Choroid plexus epithelial cell (primary cell): ENCODE results near the gene GRIA3.

Source experiments
- DNase-seq: peaks from one replicate; pipeline ENCODE4 v3.0.0-alpha.2; 2010; ENCODE audit warnings: low read depth
- H3K4me3 ChIP-seq: 2 replicates; pipeline ENCODE4 v1.5.1; 2011; ENCODE audit warnings: low read depth, mild to moderate bottlenecking, control low read depth, low read length, moderate library complexity
- CTCF ChIP-seq: conservative IDR thresholded peaks from 2 replicates; pipeline ENCODE4 v1.5.1; 2011; ENCODE audit warnings: low read depth, mild to moderate bottlenecking, control low read depth, inconsistent platforms, low read length, moderate library complexity

The GRIA3 gene

DNA sequence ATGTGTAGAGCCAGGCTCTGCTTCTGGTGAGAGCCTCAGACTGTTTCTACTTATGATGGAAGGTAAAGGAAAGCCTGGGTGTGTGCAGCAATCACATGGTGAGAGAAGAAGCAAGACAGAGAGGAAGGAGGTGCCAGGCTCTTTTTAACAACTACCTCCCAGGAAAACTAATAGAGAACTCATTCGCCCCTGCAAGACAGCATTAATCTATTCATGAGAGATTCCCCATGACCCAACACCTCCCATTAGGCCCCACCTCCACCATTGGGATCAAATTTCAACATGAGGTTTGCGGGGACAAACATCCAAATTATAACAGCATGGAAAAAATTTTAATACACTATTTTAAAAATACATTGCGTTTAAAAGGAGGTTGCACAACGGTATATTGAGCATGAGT, 24.7 kb upstream of the GRIA3 start:
- no peak for DNase-seq
- H3K4me3 ChIP-seq, result no peak overlapping the region
- no peak for TF ChIP-seq CTCF

DNA sequence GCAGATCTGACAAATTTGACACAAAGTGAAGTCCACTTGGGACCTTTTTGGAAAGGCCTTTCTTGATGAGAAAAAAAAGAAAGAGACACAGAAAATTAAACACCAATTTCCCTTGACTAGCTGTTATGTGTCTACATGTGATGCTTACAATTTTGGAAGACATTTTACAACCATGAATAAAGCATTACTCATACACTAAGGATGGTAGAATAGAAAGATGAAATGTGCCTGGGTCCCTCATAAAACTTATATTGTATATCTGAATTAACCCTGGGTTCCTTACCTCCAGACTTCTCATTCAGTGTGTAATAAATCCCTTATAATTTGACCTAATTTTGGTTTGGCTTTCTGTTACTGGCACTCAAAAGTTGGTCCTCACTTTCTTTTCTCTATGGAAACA, 16.5 kb upstream of the GRIA3 start:
- H3K4me3 ChIP-seq, result no peak overlapping the region
- no peak for DNase-seq
- TF ChIP-seq CTCF, result no peak

DNA sequence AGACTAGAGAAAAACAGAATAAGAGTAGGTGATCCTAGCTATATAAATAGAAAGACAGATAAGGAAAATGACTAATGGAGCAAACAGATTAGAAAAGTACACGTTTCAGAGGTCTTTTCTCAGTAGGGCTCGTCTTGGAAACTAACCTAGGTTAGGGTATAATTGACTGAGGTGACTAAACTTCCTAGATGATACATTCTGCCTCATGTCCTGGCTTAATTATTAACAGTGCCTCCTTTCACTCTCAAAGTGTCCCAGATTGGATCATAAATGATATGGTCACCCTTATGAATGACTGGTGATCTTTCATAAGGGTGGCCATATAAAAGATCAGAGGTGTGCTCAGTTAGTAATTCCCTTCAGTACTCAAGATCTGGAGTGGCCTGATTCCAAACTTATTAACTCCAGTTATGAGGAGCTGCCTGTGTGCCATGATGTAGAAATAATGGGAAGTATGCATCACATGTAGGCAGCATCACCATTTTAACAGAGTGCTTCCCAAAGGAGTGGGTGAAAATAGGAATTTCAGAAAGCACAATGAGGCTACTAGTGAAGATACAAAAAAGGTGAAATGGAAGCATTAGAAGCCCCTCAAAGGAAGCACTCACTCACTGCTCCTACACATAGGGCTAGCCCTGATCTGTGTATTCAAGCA, 14.7 kb upstream of the GRIA3 start:
- no peak for TF ChIP-seq CTCF
- no peak for DNase-seq
- H3K4me3 ChIP-seq, result no peak overlapping the region

DNA sequence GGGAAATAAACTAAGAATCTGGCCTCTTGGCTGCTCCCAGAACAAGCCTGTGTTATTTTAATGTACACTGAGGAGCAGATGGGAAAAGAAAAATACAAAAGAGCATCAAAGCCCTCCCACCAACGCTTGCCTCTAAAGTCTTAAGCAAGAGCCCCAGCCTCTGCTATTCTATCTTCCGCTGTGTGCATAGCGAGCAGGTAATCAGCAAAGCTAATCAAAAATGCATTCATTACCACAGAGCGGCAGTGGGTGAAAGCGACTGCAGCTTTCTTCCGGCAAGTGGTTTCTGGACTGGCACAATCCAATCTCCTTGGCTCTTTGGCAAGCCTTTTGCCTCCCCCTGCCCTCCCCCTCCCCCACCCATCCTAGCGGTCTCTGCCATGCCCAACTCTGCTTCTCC, 13.5 kb upstream of the GRIA3 start:
- no peak for DNase-seq
- no peak for TF ChIP-seq CTCF
- no peak overlapping the region for H3K4me3 ChIP-seq

- no peak for TF ChIP-seq CTCF
- DNase-seq, result peak; percentile 79
- no peak overlapping the region for H3K4me3 ChIP-seq
Measured at GRCh38 chrX:123171781-123172180, 12.3 kb upstream of the GRIA3 start.

- H3K4me3 ChIP-seq, result no peak overlapping the region
- no peak for DNase-seq
- TF ChIP-seq CTCF, result no peak
Measured at GRCh38 chrX:123172869-123173268, 11.2 kb upstream of the GRIA3 start.

DNA sequence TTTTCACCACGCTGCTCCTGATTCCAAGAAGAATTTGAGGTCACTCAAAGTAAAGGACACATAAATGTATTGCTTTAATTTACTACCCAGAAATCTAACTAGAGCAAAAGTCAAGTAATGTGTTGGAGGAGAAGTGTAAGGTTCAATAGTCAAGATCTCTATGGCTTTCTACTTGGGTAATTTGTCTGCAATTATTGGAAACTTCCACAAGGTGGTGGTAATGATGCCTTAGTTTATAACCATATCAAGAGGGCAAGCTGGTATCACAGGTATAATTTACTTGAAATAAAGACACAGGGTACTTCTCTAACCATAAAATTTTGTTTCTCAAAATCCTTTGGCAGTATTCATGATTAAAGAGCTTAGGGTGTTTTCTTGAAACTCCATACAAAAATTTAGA, 10.2 kb upstream of the GRIA3 start:
- no peak overlapping the region for H3K4me3 ChIP-seq
- no peak for TF ChIP-seq CTCF
- no peak for DNase-seq
